GM21825 (cell line): Measurements from ENCODE around the gene CAT.

Source experiments
- ATAC-seq: cut with Tn5 transposase; IDR thresholded peaks from one replicate; pipeline ENCODE4 v1.9.1; 2021; ENCODE audit warnings: mild to moderate bottlenecking, moderate library complexity; ENCODE audit not compliant: unreplicated experiment

The CAT gene

DNA sequence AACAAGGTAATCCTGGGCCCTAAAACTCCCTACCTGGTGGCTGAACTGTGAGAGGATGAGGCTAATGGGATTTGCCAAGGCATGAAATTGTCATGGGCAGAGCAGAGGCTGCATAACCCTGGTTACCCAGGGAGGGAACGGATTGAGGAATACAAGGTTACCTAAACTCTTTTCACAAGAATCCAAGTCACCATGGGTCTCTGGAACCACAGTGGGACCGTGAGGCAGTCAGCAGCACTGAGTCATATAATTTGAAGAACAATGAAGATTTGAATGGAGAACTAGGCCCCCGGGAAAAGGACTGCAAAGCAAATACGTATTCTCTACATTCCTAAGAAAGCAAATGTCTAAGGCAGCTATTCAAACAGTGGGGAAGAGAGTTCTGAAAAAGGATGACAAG, 19.8 kb downstream of the CAT start:
- no peak for ATAC-seq

DNA sequence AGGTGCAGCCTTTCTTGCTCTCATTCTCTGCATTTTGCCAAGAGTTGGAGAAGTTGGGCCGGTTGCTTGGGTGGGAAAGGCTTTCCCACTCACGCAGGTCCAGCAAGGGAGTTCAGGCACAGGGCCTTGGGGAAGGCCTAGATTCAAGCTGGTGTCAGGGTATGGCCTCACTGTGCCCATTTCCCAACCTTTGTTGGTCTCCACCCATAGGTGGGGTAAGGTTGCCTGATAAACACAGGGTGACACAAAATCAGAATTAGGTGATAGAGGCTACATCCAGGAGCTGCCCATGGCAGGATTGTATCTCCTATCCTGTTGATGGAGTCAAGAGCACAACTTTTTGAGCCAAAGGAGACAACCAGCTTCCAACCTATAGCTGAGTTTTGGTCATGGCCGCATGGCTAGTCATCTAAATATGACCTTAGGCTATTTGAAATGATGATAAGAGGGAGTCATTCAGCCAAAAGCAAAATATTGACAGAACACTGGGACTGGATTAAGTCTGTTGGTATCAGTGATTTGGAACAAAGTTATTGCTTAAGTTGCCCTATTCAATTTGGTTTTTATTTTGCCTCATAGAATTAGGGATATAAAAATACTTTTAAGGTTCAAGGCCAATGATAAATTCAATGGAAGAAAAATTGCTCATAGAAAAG, 20.9 kb downstream of the CAT start:
- ATAC-seq, result no peak

DNA sequence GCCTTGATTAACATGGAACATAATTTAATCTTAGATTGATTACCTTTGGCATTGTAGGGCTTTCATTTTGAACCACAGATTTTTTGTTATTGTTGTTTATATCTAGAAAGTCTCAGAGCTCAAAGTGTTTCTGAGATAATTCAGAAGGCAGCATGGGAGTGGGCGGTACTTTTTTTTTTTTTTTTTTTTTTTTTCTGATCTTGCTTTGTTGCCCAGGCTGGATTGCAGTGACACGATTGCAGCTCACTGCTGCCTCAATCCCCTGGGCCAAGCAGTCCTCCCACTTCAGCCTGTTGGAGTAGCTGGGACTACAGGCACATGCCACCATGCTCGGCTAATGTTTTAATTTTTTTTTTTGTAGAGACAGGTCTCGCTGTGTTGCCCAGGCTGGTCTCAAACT, 21.5 kb downstream of the CAT start:
- ATAC-seq, result no peak

DNA sequence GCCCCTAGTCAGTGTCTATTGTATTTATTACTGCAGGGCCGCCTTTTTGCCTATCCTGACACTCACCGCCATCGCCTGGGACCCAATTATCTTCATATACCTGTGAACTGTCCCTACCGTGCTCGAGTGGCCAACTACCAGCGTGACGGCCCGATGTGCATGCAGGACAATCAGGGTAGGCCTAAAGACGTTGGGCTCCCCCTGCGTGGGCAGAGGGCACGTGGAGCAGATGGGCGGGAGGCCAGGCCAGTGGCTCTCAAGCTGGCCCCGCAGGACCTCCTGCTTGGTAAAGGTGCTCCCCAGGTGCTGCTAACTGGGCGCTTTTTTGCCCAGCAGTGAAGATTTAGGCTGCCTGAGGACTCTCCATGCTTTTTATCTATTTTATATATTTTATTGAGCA, 22.5 kb downstream of the CAT start:
- ATAC-seq, result no peak

DNA sequence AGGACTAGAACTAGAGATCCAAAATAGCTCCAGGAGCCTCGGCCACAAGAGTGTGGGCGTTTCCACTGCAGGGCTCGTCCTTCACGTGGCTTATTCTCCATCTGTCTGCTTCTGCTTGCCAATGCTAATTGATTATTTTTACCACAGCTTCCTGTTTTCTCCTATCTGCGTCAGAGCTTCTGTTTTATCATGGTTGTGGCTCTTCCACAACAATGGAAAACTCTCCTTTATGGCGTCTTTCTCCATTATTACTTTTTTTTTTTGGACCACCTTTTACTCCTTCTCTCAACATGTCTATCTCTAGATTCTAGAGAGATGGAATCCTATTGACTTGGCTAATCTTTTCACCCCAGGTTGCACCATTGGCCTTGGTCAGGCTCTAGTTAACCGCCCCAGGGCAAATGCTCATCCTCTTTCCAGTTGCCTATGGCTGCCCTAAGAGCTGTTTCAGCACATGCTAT, 25.9 kb downstream of the CAT start:
- no peak for ATAC-seq

DNA sequence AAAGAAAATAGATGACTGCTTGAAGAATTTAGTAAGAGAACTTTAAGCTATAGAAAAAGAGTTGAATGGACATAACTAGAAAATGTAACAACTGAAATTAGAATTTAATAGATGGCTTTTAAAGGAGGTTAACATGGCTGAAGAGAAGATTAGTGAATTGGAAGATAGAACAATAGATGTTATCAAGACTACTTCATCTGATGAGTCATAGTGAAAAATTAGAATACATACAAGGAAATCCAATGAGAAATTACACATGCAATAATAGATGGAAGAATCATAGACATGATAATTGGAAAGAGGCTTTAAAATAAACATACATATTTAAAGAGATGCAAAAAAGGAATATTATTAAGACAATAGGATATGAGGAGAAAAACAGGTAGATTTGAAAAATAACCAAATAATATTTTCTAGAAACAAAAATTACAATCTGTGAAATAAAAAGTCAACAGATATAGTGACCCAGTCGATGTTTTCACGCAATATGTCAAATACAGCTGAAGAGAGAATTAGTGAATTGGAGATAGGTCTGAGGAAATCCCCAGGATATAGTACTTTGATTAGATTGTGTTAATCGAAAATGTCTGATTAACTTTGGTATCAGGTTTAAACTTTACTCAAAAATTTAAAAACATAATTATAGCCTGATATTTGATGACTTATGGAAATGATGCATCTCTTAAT, 28.2 kb downstream of the CAT start:
- ATAC-seq, result no peak

DNA sequence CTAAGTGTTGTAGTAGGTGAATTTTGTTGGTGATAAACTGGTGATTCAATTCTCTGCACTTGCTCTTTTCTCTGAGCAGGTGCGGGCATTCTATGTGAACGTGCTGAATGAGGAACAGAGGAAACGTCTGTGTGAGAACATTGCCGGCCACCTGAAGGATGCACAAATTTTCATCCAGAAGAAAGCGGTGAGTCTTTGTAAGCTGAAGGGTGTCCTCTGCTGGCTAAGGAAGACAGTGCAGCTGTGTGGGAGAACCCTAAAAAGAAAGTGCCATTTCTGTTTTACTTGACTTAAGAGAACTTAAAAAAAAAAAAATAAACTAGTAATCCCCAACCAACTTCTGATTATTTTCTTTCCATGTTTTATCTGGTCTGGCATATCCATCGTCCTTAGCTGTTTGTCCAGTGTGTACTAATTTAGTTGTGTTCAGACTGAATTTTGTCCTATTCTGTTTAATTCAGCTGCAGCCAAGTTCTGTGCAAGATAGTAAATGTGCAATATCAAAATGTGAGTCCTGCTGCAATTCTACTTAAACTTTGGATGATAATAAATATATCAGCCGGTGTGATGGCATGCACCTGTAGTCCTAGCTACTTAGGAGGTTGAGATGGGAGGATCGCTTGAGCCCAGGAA, 29.6 kb downstream of the CAT start:
- ATAC-seq, result no peak

DNA sequence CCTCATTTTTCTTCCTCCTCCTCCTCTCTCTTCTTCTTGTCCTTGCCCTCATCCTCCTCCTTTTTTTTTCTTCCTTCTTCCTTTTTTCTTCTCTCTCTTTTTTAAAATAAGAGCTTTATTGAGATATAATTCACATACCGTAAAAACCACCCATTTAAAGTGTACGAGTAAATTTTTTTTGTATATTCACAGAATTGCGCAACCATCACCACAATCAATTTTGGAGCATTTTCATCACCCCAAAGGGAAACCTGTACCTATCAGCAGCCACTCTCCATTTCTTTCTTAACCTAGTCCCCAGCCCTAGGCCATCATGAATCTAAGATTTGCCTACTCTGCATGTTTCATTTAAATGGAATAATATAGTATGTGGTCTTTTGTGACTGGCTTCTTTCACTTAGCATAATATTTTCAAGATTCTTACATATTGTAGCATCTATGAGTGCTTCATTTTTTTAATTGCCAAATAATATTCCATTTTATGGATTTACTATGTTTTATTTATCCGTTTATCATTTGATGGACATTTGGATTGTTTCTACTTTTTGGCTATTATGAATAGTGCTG, 35.0 kb downstream of the CAT start:
- ATAC-seq, result no peak

DNA sequence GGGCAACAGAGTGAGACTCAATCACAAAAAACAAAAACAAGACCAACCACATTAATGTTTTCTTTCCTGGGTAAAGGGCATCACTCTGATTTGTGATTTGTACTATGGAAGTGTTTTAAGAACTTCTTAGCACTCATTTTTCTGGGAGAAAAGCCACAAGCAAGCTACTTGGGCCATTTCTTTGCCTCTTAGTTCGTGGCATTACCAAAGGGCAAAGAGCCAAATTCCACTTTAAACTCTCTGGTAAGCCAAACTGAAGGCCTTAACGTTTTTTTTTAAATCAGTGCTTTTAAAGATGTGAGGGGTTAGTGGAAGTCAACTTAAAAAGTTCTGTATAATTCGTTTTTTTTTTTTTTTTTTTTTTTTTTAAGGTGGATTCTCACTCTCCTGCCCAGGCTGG, 36.9 kb downstream of the CAT start:
- ATAC-seq, result no peak

DNA sequence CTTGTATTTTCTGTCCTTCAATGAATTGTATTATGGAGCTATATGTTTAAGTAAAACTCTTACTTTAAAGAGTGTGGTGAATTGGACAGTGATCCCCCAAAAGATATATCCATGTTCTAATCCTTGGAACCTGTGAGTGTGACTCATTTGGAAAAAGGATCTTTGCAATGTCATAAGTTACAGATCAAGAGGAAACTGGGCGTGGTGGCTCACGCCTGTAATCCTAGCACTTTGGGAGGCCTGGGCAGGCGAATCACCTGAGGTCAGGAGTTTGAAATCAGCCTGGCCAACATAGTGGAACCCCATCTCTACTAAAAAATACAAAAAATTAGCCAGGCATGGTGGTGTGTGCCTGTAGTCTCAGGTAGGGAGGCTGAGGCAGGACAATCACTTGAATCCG, 38.1 kb downstream of the CAT start:
- ATAC-seq, result no peak

DNA sequence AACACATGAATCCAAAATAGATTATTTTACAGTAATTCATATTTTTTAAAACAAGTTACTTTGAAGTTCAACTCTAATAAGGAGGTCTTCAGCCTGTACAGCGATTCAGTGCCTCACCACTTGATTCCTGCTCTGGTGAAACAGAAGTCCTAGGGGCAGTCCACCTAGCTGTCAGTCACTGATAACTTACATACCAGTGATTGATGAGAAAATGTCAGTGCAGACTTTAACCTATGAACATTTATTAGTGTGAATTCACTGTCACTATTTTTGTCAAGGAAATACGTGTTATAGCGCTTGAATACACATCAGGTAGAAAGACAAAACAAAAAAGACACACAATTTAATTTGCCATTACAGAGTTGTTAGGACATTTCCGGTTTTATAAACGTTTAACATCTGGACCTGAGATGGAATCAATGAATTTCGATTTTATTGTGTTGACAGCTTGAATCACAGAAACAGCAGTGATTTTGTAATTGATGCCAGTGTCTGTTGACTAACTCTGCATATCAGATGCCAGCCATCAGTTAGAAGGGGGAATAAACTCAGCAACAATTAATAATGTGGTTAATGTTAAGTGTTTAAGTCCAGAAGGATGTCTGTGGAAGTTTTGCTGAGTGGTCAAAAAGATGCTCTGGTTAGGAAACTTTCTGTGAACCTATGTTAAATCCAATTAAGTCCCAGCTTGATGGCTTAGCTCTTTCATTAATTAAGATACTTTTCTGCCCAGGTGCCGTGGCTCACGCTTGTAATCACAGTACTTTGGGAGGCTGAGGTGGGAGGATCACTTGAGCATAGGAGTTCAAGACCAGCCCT, 40.3 kb downstream of the CAT start:
- ATAC-seq, result no peak

DNA sequence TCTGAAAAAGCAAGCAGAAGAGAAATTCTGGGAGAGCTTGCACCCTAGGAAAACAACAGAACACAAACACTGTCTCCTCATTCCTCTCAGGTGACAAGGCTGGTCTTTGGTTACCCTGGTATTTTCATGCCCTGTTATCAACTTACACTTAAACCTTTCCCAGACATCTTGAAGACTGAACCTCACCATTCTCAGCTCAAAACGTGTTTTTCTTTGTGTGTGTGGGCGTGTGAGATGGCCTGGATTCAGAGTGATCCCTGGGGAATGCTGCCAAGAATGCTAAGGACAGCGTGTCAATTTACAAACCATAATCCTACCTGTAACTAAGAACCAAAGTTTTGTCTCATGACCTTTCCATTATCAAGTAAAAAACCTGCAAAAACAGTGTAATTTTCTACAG, 41.6 kb downstream of the CAT start:
- no peak for ATAC-seq

DNA sequence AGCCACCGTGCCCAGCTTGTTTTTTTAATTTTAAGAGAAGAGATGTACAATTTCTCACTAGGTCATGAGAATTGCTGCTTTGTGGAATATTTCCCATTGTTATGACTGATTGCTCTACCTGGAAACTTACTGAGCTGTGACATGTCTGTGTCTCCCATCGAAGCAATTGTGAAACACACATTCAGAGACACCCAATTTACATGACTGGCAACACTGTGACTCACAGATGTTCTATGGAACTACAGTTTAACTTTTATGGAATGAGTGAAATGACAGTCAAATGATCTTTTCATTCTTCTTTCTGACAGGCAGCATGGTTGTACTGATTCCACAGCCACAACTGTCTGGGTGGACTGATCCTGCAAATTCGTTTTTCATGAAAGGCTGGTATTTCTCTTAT, 42.6 kb downstream of the CAT start:
- no peak for ATAC-seq

DNA sequence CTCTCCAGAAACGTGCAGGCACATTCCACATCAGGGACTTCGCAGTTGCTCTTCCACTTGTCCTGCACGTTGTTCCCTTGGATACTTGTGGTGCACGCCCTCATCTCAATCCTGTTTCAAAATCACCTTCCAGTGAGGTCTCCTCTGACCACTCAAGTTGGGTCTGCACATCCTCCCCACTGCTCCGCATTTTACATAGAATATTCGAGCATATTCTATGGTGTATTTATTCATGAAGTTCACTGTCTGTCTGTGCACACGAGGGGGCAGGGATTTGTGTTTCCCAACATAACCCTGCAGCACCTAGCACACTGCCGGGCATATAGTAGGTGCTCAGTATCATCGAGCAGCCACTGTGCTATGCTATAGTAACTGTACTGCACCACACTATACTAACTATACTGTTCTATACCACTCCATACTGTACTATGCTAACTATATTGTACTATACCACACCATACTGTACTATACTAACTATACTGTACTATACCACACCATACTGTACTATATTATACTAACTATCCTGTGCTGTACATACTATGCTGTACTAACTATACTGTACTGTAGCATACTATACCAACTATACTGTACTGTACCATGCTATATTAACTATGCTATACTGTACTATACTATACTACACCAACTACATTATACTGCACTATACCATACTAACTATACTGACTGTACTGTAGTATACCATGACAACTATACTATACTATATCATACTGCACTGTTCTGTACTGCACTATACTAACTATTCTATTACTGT, 44.6 kb downstream of the CAT start:
- no peak for ATAC-seq

DNA sequence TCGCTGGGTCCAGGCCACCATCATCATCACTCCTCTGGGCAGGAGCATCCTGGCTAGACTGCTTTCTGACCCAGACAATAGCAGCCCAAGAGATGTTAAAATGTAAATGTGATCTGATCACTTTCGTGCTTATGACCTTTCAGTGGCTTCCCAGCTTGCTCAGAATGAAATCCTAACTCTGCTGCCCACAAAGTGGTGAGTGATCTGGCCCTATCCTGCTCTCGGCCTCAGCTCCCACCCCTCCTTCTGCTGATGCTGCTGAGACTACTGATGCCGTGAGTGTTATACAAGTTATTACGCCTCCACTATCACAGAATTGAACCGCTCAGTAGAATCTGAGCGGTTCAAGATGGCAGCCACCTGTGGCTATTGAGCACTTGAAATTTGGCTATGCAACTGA, 48.7 kb downstream of the CAT start:
- ATAC-seq, result no peak

DNA sequence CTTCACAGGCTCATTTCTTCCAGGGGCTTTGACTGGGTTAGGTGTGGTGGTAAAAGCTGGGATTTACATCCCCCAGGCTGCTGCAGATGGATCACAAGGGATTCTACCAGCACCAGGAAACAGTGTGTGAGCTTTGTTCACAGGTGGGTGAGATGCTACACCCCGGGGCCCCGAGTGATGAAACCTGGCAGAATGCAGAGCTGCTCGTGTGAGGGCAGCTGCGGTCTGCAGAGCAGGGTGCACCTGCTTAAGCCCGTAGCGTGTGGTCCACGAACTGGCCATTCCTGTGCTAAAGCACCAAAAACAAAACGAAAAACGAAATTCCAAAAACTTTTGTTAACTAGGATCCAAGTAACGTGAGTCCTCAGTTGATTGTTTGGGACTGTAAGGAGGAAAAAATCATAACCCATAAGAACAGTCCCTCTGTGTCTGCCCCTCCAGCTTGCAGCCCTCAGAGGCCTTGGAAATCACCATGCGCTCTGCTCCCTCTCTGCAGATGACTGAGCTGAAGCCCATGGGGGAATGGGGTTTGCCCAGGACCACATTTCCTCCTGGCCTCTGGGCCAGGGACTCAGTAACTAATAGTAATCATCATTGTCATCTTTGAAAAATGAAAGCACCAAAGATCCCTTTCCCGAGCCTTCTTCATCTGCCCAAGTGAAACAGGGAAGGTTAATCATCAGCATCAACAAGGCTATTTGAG, 50.3 kb downstream of the CAT start:
- ATAC-seq, result no peak

DNA sequence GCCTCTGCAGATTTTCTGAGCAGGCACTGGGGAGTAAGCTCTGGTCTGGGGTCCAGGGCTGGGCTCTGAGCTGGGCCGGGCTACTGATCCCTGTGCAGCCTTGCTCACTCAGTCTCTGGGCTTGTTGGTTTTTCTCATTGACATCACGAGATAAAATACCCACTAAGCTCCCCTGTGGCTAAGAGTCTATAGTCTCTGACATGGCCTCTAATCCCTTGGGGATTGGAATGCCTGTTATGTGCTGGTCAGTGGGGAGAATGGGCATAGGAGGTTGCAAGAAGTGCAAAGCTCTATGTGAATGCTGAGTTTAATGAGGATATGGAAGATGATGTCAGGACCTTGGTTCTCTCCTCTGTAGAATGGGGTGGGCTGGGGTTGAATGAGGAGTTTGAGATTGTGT, 51.6 kb downstream of the CAT start:
- ATAC-seq, result no peak

DNA sequence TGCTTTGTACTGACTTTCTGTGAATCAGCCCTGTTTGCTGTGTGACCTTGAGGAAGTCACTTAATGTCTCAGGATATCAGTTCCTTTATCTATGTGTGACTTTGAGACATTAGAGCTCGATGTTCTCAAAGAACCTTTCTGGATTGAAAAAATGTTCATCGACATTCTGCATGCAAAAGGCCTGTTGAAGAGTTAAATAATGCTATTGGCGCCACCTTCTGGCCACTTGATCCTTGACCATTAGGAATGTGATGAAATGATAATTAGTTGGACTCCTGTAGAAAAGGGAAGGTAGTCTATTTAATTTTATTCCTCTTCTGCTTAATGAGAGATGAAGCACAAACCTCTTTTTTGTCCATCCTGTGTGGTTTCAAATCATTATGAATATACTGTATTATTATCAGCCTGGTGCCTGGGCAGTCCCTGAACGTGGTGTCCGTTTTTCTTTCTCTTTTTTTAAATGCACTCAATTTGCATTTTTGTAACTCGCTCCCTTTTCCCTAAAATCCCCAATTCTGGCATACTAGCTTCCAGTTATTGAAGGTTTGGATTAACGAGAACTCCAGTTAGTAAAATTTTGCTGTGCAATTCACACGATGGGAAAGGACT, 54.2 kb downstream of the CAT start:
- no peak for ATAC-seq

DNA sequence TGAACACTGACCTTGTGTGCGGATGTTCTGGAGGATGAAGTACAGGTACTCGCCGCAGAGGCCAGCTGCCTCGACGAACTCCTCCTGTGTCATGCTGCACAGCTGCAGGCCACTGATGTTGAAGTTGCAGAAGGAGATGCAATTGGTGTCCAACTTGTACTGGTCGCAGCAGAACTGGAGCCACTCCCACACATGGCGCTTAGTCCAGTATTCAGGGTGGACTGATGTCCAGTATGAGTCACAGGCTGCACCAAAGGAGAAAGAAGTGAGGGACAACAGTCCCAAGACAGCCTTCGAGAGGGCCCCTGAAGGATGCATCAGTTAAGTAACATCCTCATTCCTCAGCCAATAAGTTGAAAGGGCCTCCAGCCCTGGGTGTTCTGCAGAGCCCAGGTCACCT, 54.7 kb downstream of the CAT start:
- no peak for ATAC-seq
